Type B pancreatic cell (in vitro differentiated cells): ENCODE measurements around the gene COL9A2. TPM values are rescaled to one million over a fixed set of nuclear protein-coding genes. Genes with fewer than 3 reads are reported as not detected.

Source experiments
- DNase-seq: peaks from one replicate; pipeline ENCODE4 v3.0.0; 2021; ENCODE audit warnings: mixed read lengths; ENCODE audit not compliant: unreplicated experiment; ENCODE audit errors: extremely low spot score
- H3K27ac Mint-ChIP-seq: 2 replicates; pipeline ENCODE4 v1.8.0; 2021; ENCODE audit warnings: mild to moderate bottlenecking, mixed read lengths
- H3K27me3 Mint-ChIP-seq: 2 replicates; pipeline ENCODE4 v1.8.0; 2021; ENCODE audit warnings: mixed read lengths
- H3K36me3 Mint-ChIP-seq: 2 replicates; pipeline ENCODE4 v1.8.0; 2021; ENCODE audit warnings: mixed read lengths
- H3K4me1 Mint-ChIP-seq: one replicate; pipeline ENCODE4 v1.8.0; 2021; ENCODE audit warnings: mixed read lengths; ENCODE audit not compliant: unreplicated experiment
- H3K4me3 Mint-ChIP-seq: 2 replicates; pipeline ENCODE4 v1.8.0; 2021; ENCODE audit warnings: mild to moderate bottlenecking, mixed read lengths
- H3K9me3 Mint-ChIP-seq: 2 replicates; pipeline ENCODE4 v1.8.0; 2021; ENCODE audit warnings: mixed read lengths
- CTCF ChIP-seq: fragments of 200-600 bp; sonication (generic); conservative IDR thresholded peaks from 2 replicates; pipeline ENCODE4 v1.5.0; 2021; ENCODE audit warnings: antibody characterized with exemption, mild to moderate bottlenecking
- total RNA-seq: library from RNA; stranded (reverse); gene quantifications from 2 replicates; pipeline ENCODE4 v1.2.1, GENCODE V29; 2021; ENCODE audit warnings: low replicate concordance

COL9A2 gene
- total RNA-seq, 1 donor from 2014 or later, result 19.8 TPM

GRCh38 chr1:40313329-40313957 is 3.6 kb downstream of the COL9A2 start:
- Mint-ChIP-seq H3K36me3 (no peaks in the 10 kb centered on the region), H3K9me3 (no peaks in the 10 kb centered on the region), H3K4me1 (peaks cover 17% of the 10 kb centered on the region), H3K4me3 (no peak overlapping the region), H3K27me3 (peaks cover 33% of the 10 kb centered on the region), H3K27ac (no peak overlapping the region)
- TF ChIP-seq CTCF, result no peak
- no peak for DNase-seq

GRCh38 chr1:40312238-40313205 is 4.6 kb downstream of the COL9A2 start:
- Mint-ChIP-seq H3K27ac (no peak overlapping the region), H3K4me3 (no peak overlapping the region), H3K9me3 (no peaks in the 10 kb centered on the region), H3K4me1 (peaks cover 12% of the 10 kb centered on the region), H3K36me3 (no peaks in the 10 kb centered on the region), H3K27me3 (peaks cover 25% of the 10 kb centered on the region)
- no peak for DNase-seq
- TF ChIP-seq CTCF, result no peak

GRCh38 chr1:40311692-40312091 is 5.4 kb downstream of the COL9A2 start:
- Mint-ChIP-seq H3K27ac (no peak overlapping the region), H3K9me3 (no peaks in the 10 kb centered on the region), H3K4me1 (peaks cover 10% of the 10 kb centered on the region), H3K36me3 (no peaks in the 10 kb centered on the region), H3K27me3 (peaks cover 19% of the 10 kb centered on the region), H3K4me3 (no peak overlapping the region)
- DNase-seq, result no peak
- no peak for TF ChIP-seq CTCF

- no peak for TF ChIP-seq CTCF
- Mint-ChIP-seq H3K27ac (no peak overlapping the region), H3K27me3 (peaks cover 17% of the 10 kb centered on the region), H3K4me3 (no peak overlapping the region), H3K4me1 (peaks cover 10% of the 10 kb centered on the region), H3K36me3 (no peaks in the 10 kb centered on the region), H3K9me3 (no peaks in the 10 kb centered on the region)
- DNase-seq, result no peak
Observed at GRCh38 chr1:40310983-40311642, 6.0 kb downstream of the COL9A2 start.

GRCh38 chr1:40310129-40310461 is 7.0 kb downstream of the COL9A2 start:
- Mint-ChIP-seq H3K36me3 (no peaks in the 10 kb centered on the region), H3K27me3 (peaks cover 8% of the 10 kb centered on the region), H3K4me3 (no peak overlapping the region), H3K4me1 (peaks cover 10% of the 10 kb centered on the region), H3K27ac (no peak overlapping the region), H3K9me3 (no peaks in the 10 kb centered on the region)
- TF ChIP-seq CTCF, result no peak
- no peak for DNase-seq
